Ovary (tissue), 9 donors: ENCODE results near the gene SS18. TPM values are rescaled to one million over a fixed set of nuclear protein-coding genes. Genes with fewer than 3 reads are reported as not detected.

Source experiments
- DNase-seq, 5 donors: peaks; one replicate each; pipeline ENCODE4 v3.0.0-alpha.2; 2019 to 2020
- H3K27ac ChIP-seq, 2 donors: fragments of 200-600 bp; one replicate each; pipeline versions ENCODE4 v1.5.1 to v1.8.0; 2019 to 2022
- H3K27me3 ChIP-seq: fragments of 200-600 bp; one replicate; pipeline ENCODE4 v1.8.0; 2022
- H3K36me3 ChIP-seq: fragments of 200-600 bp; sonication (generic); one replicate; pipeline ENCODE4 v1.5.1; 2019
- H3K4me1 ChIP-seq: one replicate; pipeline ENCODE4 v1.8.1; 2013; ENCODE audit warnings: mild to moderate bottlenecking, moderate library complexity; ENCODE audit not compliant: insufficient read depth
- H3K4me3 ChIP-seq: fragments of 200-600 bp; sonication (generic); one replicate; pipeline ENCODE4 v1.5.1; 2017
- H3K9me3 ChIP-seq, 2 donors: fragments of 200-600 bp in 1 of 2; sonication (generic) in 1 of 2; one replicate each; pipeline versions ENCODE4 v1.5.1 to v1.8.1; 2013 to 2019; ENCODE audit warnings: mild to moderate bottlenecking in 1 of 2, moderate library complexity in 1 of 2
- CTCF ChIP-seq, 3 donors: fragments of 450-650 bp in 2 of 3; fragments of 200-600 bp in 1 of 3; IDR thresholded peaks; one replicate each; pipeline versions ENCODE4 v1.5.1 to v1.8.0; 2016 to 2022; ENCODE audit warnings: antibody characterized with exemption in 3 of 3, mild to moderate bottlenecking in 1 of 3
- EP300 ChIP-seq: sonication (generic); formaldehyde crosslinking; IDR thresholded peaks from one replicate; pipeline ENCODE4 v1.6.1; 2017; ENCODE audit warnings: antibody characterized with exemption
- POLR2A ChIP-seq: fragments of 450-650 bp; IDR thresholded peaks from one replicate; pipeline ENCODE4 v1.6.1; 2017; ENCODE audit warnings: antibody characterized with exemption, mild to moderate bottlenecking, moderate library complexity
- WGBS, 3 donors: extraction: QIAGEN DNeasy Blood & Tissue Kit in 1 of 3; methylation state at CpG; one replicate each; pipeline versions ENCODE4 v1.1.5 to v1.1.7; 2013 to 2017; 5-methylcytosine and 5-hydroxymethylcytosine counted together
- intact Hi-C, 4 donors: fragments of 100-400 bp; cut with DNase I; formaldehyde crosslinking; loops; one replicate each; pipeline versions ENCODE4 v1.11.0 to v1.15.1; 2022 to 2023
- polyA plus RNA-seq, 2 donors: library from polyadenylated mRNA; stranded (reverse); fragments of 200-250 nt in 1 of 2; fragments of 350-450 nt in 1 of 2; fragmentation: Illumina TruSeq in 1 of 2; extraction: RNeasy Lipid Tissue Mini Kit (QIAGEN cat#74804) in 1 of 2; gene quantifications; one replicate each; pipeline ENCODE4 v1.2.3, GENCODE V29; 2013 to 2014
- total RNA-seq, 7 donors: library from RNA; depleted of rRNA in 2 of 7; stranded (reverse); fragments of >200 nt in 2 of 7; fragmentation: NEBNext Ultra II Directional in 3 of 7; extraction: Animal tissue kit (Norgen Biotek cat#: 25700) in 3 of 7; gene quantifications; one replicate each; pipeline versions ENCODE4 v1.1.0 to v1.2.4, GENCODE V29; 2016 to 2023
- donor health status: DM: no; HTN: no; CAD: no; lungs with moderate emphysema.
- donor health status: DM: no; HTN: no; CAD: no.
- donor health status: Bipolar disorder and iron deficiency.
- donor health status: DM: yes; HTN: yes; CAD: no.
- donor health status: DM: no; HTN: no; CAD: no.
- donor health status: DM: yes; HTN: yes; CAD: no.

Gene SS18
- total and polyA plus RNA-seq, 9 donors, result 59.1 to 95.5 (median 81.6) TPM

- WGBS, 3 donors, result 89 to 97% (median 94%) methylated on average over 1 of the region's 1 CpG
- TF ChIP-seq EP300 (no peak), CTCF (IDR thresholded peaks at IDR 0.05) (no peak), POLR2A (no peak)
- intact Hi-C loops, result no loop called here
- Histone ChIP-seq H3K9me3 (no peaks in the 10 kb centered on the region), H3K27me3 (no peaks in the 10 kb centered on the region), H3K27ac (no peak overlapping the region), H3K4me3 (no peak overlapping the region), H3K36me3 (no peaks in the 10 kb centered on the region), H3K4me1 (no peaks in the 10 kb centered on the region)
- no peak for DNase-seq
Measured at GRCh38 chr18:26008096-26008495, 82.3 kb downstream of the SS18 start.

GRCh38 chr18:26005950-26006349, 84.5 kb downstream of the SS18 start:
- no peak for DNase-seq
- no peaks in the 10 kb centered on the region for H3K27me3 ChIP-seq
- H3K9me3 ChIP-seq, result no peaks in the 10 kb centered on the region
- no peaks in the 10 kb centered on the region for H3K36me3 ChIP-seq
- intact Hi-C loops, result no loop called here
- TF ChIP-seq CTCF (IDR thresholded peaks at IDR 0.05) (no peak), EP300 (no peak), POLR2A (no peak)
- WGBS, 3 donors, result 47 to 65% (median 48%) methylated on average over 1 of the region's 1 CpG
- no peaks in the 10 kb centered on the region for H3K4me1 ChIP-seq
- no peak overlapping the region for H3K27ac ChIP-seq
- H3K4me3 ChIP-seq, result no peak overlapping the region

GRCh38 chr18:26004832-26005231, 85.6 kb downstream of the SS18 start:
- intact Hi-C loops, result no loop called here
- WGBS, 3 donors, result 84 to 88% (median 87%) methylated on average over 13 of the region's 13 CpGs
- H3K27ac ChIP-seq, result no peak overlapping the region
- no peaks in the 10 kb centered on the region for H3K9me3 ChIP-seq
- TF ChIP-seq EP300, result no peak
- no peak for TF ChIP-seq POLR2A
- TF ChIP-seq CTCF (IDR thresholded peaks at IDR 0.05), result no peak
- no peaks in the 10 kb centered on the region for H3K36me3 ChIP-seq
- no peaks in the 10 kb centered on the region for H3K27me3 ChIP-seq
- DNase-seq, result no peak
- H3K4me1 ChIP-seq, result no peaks in the 10 kb centered on the region
- no peak overlapping the region for H3K4me3 ChIP-seq

GRCh38 chr18:26003817-26004216, 86.6 kb downstream of the SS18 start:
- Histone ChIP-seq H3K4me1 (no peaks in the 10 kb centered on the region), H3K9me3 (no peaks in the 10 kb centered on the region), H3K4me3 (no peak overlapping the region), H3K27ac (no peak overlapping the region), H3K36me3 (no peaks in the 10 kb centered on the region), H3K27me3 (no peaks in the 10 kb centered on the region)
- TF ChIP-seq CTCF (IDR thresholded peaks at IDR 0.05) (no peak), POLR2A (no peak), EP300 (no peak)
- intact Hi-C loops, result no loop called here
- WGBS, 3 donors, result 83 to 86% (median 83%) methylated on average over 4 of the region's 4 CpGs
- DNase-seq, result no peak

- no peaks in the 10 kb centered on the region for H3K36me3 ChIP-seq
- TF ChIP-seq POLR2A (no peak), CTCF (IDR thresholded peaks at IDR 0.05) (no peak), EP300 (no peak)
- no peaks in the 10 kb centered on the region for H3K4me1 ChIP-seq
- no peak overlapping the region for H3K4me3 ChIP-seq
- no peaks in the 10 kb centered on the region for H3K9me3 ChIP-seq
- H3K27ac ChIP-seq, result no peak overlapping the region
- H3K27me3 ChIP-seq, result no peaks in the 10 kb centered on the region
- no peak for DNase-seq
- 70 to 79% (median 75%) methylated on average over 2 of the region's 2 CpGs for WGBS, 3 donors
- intact Hi-C loops, result no loop called here
Measured at GRCh38 chr18:26003356-26003755, 87.1 kb downstream of the SS18 start.
